ENCODE measurements around the gene ARAP1. TPM values are rescaled to one million over a fixed set of nuclear protein-coding genes. Genes with fewer than 3 reads are reported as not detected.
A peak's percentile ranks its signal among the peaks of the same experiment; 100 is the strongest.

The ARAP1 gene
- total RNA-seq, 4 donors from 2014 or later: 53.8 to 126 (median 88.8) TPM

- peak overlapping the region; percentile 30 for H3K27ac ChIP-seq
- H3K36me3 ChIP-seq: no peaks in the 10 kb centered on the region
- H3K9me3 ChIP-seq: no peaks in the 10 kb centered on the region
- TF ChIP-seq EP300 (IDR thresholded peaks at IDR 0.05): no peak
- TF ChIP-seq CTCF (IDR thresholded peaks at IDR 0.05): no peak
- TF ChIP-seq POLR2AphosphoS5 (IDR thresholded peaks at IDR 0.05): no peak
- no peak for TF ChIP-seq POLR2A (IDR thresholded peaks at IDR 0.05)
- no peak for DNase-seq (ENCODE audit: low spot score in 2 of 2)
- WGBS: 84% methylated on average over 7 of the region's 7 CpGs
- H3K4me3 ChIP-seq: no peak overlapping the region
- peaks cover 46% of the 10 kb centered on the region for H3K4me1 ChIP-seq
- no peaks in the 10 kb centered on the region for H3K27me3 ChIP-seq
Measured at GRCh38 chr11:72741849-72742512, 10.2 kb downstream of the ARAP1 start.

GRCh38 chr11:72741429-72741833 lies 10.8 kb downstream of the ARAP1 start:
- 65% methylated on average over 6 of the region's 8 CpGs for WGBS
- Histone ChIP-seq H3K27me3 (no peaks in the 10 kb centered on the region), H3K4me3 (no peak overlapping the region), H3K9me3 (no peaks in the 10 kb centered on the region), H3K36me3 (no peaks in the 10 kb centered on the region), H3K27ac (peak overlapping the region; percentile 30), H3K4me1 (peaks cover 51% of the 10 kb centered on the region)
- TF ChIP-seq CTCF (IDR thresholded peaks at IDR 0.05) (no peak), EP300 (IDR thresholded peaks at IDR 0.05) (no peak), POLR2A (IDR thresholded peaks at IDR 0.05) (no peak), POLR2AphosphoS5 (IDR thresholded peaks at IDR 0.05) (no peak)
- no peak for DNase-seq (ENCODE audit: low spot score in 2 of 2)

GRCh38 chr11:72740562-72741428 lies 11.4 kb downstream of the ARAP1 start:
- no peak for TF ChIP-seq CTCF (IDR thresholded peaks at IDR 0.05)
- no peak for TF ChIP-seq EP300 (IDR thresholded peaks at IDR 0.05)
- TF ChIP-seq POLR2AphosphoS5 (IDR thresholded peaks at IDR 0.05): no peak
- no peak for TF ChIP-seq POLR2A (IDR thresholded peaks at IDR 0.05)
- peaks cover 55% of the 10 kb centered on the region for H3K4me1 ChIP-seq
- 74% methylated on average over 10 of the region's 10 CpGs for WGBS

GRCh38 chr11:72740060-72740424 lies 12.2 kb downstream of the ARAP1 start:
- H3K27me3 ChIP-seq: no peaks in the 10 kb centered on the region
- no peak overlapping the region for H3K27ac ChIP-seq
- no peaks in the 10 kb centered on the region for H3K36me3 ChIP-seq
- no peak overlapping the region for H3K4me3 ChIP-seq
- 93% methylated on average over 2 of the region's 2 CpGs for WGBS
- no peak for DNase-seq (ENCODE audit: low spot score in 2 of 2)
- H3K9me3 ChIP-seq: no peaks in the 10 kb centered on the region
- H3K4me1 ChIP-seq: peaks cover 57% of the 10 kb centered on the region
- no peak for TF ChIP-seq CTCF (IDR thresholded peaks at IDR 0.05)
- TF ChIP-seq POLR2A (IDR thresholded peaks at IDR 0.05): no peak
- TF ChIP-seq POLR2AphosphoS5 (IDR thresholded peaks at IDR 0.05): no peak
- TF ChIP-seq EP300 (IDR thresholded peaks at IDR 0.05): no peak

More at GRCh38 chr11:72740562-72741428, 11.4 kb downstream of the ARAP1 start:
- Histone ChIP-seq H3K36me3 (no peaks in the 10 kb centered on the region), H3K27me3 (no peaks in the 10 kb centered on the region), H3K27ac (no peak overlapping the region), H3K9me3 (no peaks in the 10 kb centered on the region), H3K4me3 (no peak overlapping the region)
- no peak for DNase-seq (ENCODE audit: low spot score in 2 of 2)

Data from suprapubic skin (tissue), 4 donors.